Body of pancreas (tissue), 4 donors: Measurements from ENCODE around the gene GPR42. TPM values are rescaled to one million over a fixed set of nuclear protein-coding genes. Genes with fewer than 3 reads are reported as not detected.

Experiments used
- ATAC-seq: fragments of 150-250 bp; one replicate; pipeline ENCODE4 v1.9.1; 2016
- DNase-seq, 4 donors: peaks; one replicate each; pipeline ENCODE4 v3.0.0-alpha.2; 2019
- H3K27ac ChIP-seq, 4 donors: fragments of 200-600 bp; sonication (generic); 1 replicate in 3 of 4; 2 replicates in 1 of 4; pipeline versions ENCODE4 v1.5.1 to v1.6.1; 2016 to 2019; ENCODE audit warnings: mild to moderate bottlenecking in 1 of 4, mixed read lengths in 1 of 4, moderate library complexity in 1 of 4
- H3K27me3 ChIP-seq, 2 donors: fragments of 200-600 bp; sonication (generic); one replicate each; pipeline ENCODE4 v1.6.0; 2016; ENCODE audit warnings: mild to moderate bottlenecking in 1 of 2
- H3K36me3 ChIP-seq, 2 donors: fragments of 200-600 bp; sonication (generic); replicated peaks in 1 of 2; 2 replicates each; pipeline ENCODE4 v1.5.1; 2016; ENCODE audit warnings: low read depth in 2 of 2; ENCODE audit not compliant: insufficient read depth in 1 of 2
- H3K4me1 ChIP-seq: fragments of 200-600 bp; sonication (generic); one replicate; pipeline ENCODE4 v1.6.0; 2016
- H3K4me3 ChIP-seq, 2 donors: fragments of 200-600 bp; sonication (generic); 1 replicate in 1 of 2; 2 replicates in 1 of 2; pipeline ENCODE4 v1.5.1; 2016 to 2019
- H3K9me3 ChIP-seq, 3 donors: fragments of 200-600 bp; sonication (generic); 1 replicate in 2 of 3; 2 replicates in 1 of 3; pipeline ENCODE4 v1.5.1; 2016
- CTCF ChIP-seq, 7 experiments: fragments of 450-650 bp in 4 of 7; fragments of 200-600 bp in 3 of 7; sonication (generic) in 3 of 7; IDR thresholded peaks; one replicate each; pipeline ENCODE4 v1.5.1; 2016 to 2019; ENCODE audit warnings: antibody characterized with exemption in 7 of 7
- POLR2A ChIP-seq, 3 donors: fragments of 450-650 bp; IDR thresholded peaks; one replicate each; pipeline ENCODE4 v1.6.1; 2016; ENCODE audit warnings: antibody characterized with exemption in 3 of 3, mild to moderate bottlenecking in 2 of 3
- WGBS, 2 donors: methylation state at CpG; one replicate each; pipeline ENCODE4 v1.1.5; 2017; 5-methylcytosine and 5-hydroxymethylcytosine counted together
- intact Hi-C: fragments of 100-400 bp; cut with DNase I; formaldehyde crosslinking; loops from one replicate; pipeline ENCODE4 v1.15.1; 2023
- total RNA-seq, 2 donors: library from RNA; depleted of rRNA; stranded (reverse); fragments of >200 nt; gene quantifications; one replicate each; pipeline ENCODE4 v1.1.0, GENCODE V29; 2016

Gene GPR42
- total RNA-seq, 2 donors from 2014 or later = not detected

GRCh38 chr19:35329323-35329722 lies 41.5 kb upstream of the GPR42 start:
- Histone ChIP-seq H3K36me3 (no peaks in the 10 kb centered on the region), H3K4me3 (no peak overlapping the region), H3K27ac (no peak overlapping the region), H3K9me3 (no peaks in the 10 kb centered on the region), H3K4me1 (no peaks in the 10 kb centered on the region), H3K27me3 (no peaks in the 10 kb centered on the region)
- DNase-seq (no peak), ATAC-seq (no peak)
- intact Hi-C loops = no loop called here
- no peak for TF ChIP-seq CTCF (IDR thresholded peaks at IDR 0.05)
- TF ChIP-seq POLR2A (IDR thresholded peaks at IDR 0.05) = no peak
- WGBS, 2 donors = 50 to 66% methylated on average over 1 to 4 of the region's 4 CpGs

GRCh38 chr19:35330475-35330874 lies 40.4 kb upstream of the GPR42 start:
- Histone ChIP-seq H3K4me3 (no peak overlapping the region), H3K4me1 (no peaks in the 10 kb centered on the region), H3K27ac (no peak overlapping the region), H3K36me3 (no peaks in the 10 kb centered on the region), H3K9me3 (no peaks in the 10 kb centered on the region), H3K27me3 (no peaks in the 10 kb centered on the region)
- ATAC-seq (no peak), DNase-seq (no peak)
- TF ChIP-seq CTCF (IDR thresholded peaks at IDR 0.05) (no peak), POLR2A (IDR thresholded peaks at IDR 0.05) (no peak)
- WGBS, 2 donors = 51 to 68% methylated on average over 7 of the region's 7 CpGs
- intact Hi-C loops = no loop called here

GRCh38 chr19:35331551-35332214 lies 39.2 kb upstream of the GPR42 start:
- no peaks in the 10 kb centered on the region for H3K4me1 ChIP-seq
- H3K27me3 ChIP-seq = no peaks in the 10 kb centered on the region
- no peak overlapping the region for H3K27ac ChIP-seq
- TF ChIP-seq CTCF (IDR thresholded peaks at IDR 0.05) (no peak), POLR2A (IDR thresholded peaks at IDR 0.05) (no peak)
- intact Hi-C loops = no loop called here
- no peak overlapping the region for H3K4me3 ChIP-seq
- WGBS, 2 donors = 71 to 79% methylated on average over 14 of the region's 14 CpGs
- no peaks in the 10 kb centered on the region for H3K36me3 ChIP-seq
- ATAC-seq = no peak
- DNase-seq = no peak
- H3K9me3 ChIP-seq = no peaks in the 10 kb centered on the region

DNA sequence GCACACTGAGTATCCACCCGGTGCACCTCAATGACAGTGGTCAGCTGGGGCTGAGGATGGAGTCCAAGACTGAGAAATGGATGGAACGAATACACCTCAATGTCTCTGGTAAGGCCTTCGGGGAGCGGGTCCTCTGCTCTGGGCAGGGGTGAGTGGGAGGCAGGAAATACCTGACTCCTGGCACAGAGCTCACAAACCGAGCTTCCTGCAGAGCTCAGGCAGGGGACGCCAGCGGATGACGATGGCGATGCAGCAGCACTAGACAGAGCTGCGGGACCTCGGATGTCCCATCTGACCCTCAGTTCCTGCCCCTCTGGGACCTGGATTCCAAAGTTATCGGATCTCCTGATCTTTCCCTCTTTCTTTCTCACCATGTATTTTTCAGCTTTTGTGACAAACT lies 38.1 kb upstream of the GPR42 start:
- H3K27ac ChIP-seq = no peak overlapping the region
- ATAC-seq = no peak
- 58 to 66% methylated on average over 11 to 12 of the region's 12 CpGs for WGBS, 2 donors
- no peak for TF ChIP-seq CTCF (IDR thresholded peaks at IDR 0.05)
- TF ChIP-seq POLR2A (IDR thresholded peaks at IDR 0.05) = no peak
- no peak for DNase-seq
- no peaks in the 10 kb centered on the region for H3K36me3 ChIP-seq
- no peaks in the 10 kb centered on the region for H3K27me3 ChIP-seq
- no peak overlapping the region for H3K4me3 ChIP-seq
- no peaks in the 10 kb centered on the region for H3K4me1 ChIP-seq
- intact Hi-C loops = no loop called here
- H3K9me3 ChIP-seq = no peaks in the 10 kb centered on the region

GRCh38 chr19:35334144-35334753 lies 36.6 kb upstream of the GPR42 start:
- no peak overlapping the region for H3K27ac ChIP-seq
- DNase-seq (no peak), ATAC-seq (no peak)
- no peaks in the 10 kb centered on the region for H3K27me3 ChIP-seq
- H3K4me1 ChIP-seq = no peaks in the 10 kb centered on the region
- no peak for TF ChIP-seq CTCF (IDR thresholded peaks at IDR 0.05)
- TF ChIP-seq POLR2A (IDR thresholded peaks at IDR 0.05) = no peak
- no peak overlapping the region for H3K4me3 ChIP-seq
- no peaks in the 10 kb centered on the region for H3K9me3 ChIP-seq
- H3K36me3 ChIP-seq = no peaks in the 10 kb centered on the region
- 73 to 74% methylated on average over 10 of the region's 10 CpGs for WGBS, 2 donors
- intact Hi-C loops = no loop called here
